Astrocyte (in vitro differentiated cells and primary cell): Measurements from ENCODE around the gene GCC1. TPM values are rescaled to one million over a fixed set of nuclear protein-coding genes. Genes with fewer than 3 reads are reported as not detected.

Experiments used
- DNase-seq: peaks from one replicate; pipeline ENCODE4 v3.0.0-alpha.2; 2010; ENCODE audit warnings: low read depth
- FAIRE-seq: peaks from 2 replicates; lab custom pipeline; 2011; peaks lifted over from hg19 to GRCh38; lab: Jason Lieb, UNC
- H2AFZ ChIP-seq: 2 replicates; pipeline ENCODE4 v1.6.0; 2012; ENCODE audit warnings: low read depth, low read length, inconsistent platforms
- H3K27ac ChIP-seq: 2 replicates; pipeline ENCODE4 v1.5.1; 2011; ENCODE audit warnings: low read depth, low read length, inconsistent platforms
- H3K27me3 ChIP-seq: 2 replicates; pipeline ENCODE4 v1.6.0; 2011; ENCODE audit warnings: low read length, inconsistent platforms; ENCODE audit not compliant: insufficient read depth
- H3K36me3 ChIP-seq: 2 replicates; pipeline ENCODE4 v1.5.1; 2011; ENCODE audit warnings: low read length, inconsistent platforms; ENCODE audit not compliant: insufficient read depth
- H3K4me1 ChIP-seq: 2 replicates; pipeline ENCODE4 v1.5.1; 2011; ENCODE audit warnings: low read length, inconsistent platforms; ENCODE audit not compliant: insufficient read depth
- H3K4me2 ChIP-seq: 2 replicates; pipeline ENCODE4 v1.6.0; 2012; ENCODE audit warnings: low read length, inconsistent platforms
- H3K4me3 ChIP-seq: 2 replicates; pipeline ENCODE4 v1.5.1; 2011; ENCODE audit warnings: low read depth, mild to moderate bottlenecking, low read length, inconsistent platforms; ENCODE audit not compliant: insufficient read depth
- H3K79me2 ChIP-seq: 2 replicates; pipeline ENCODE4 v1.6.0; 2012; ENCODE audit warnings: mild to moderate bottlenecking, low read length, inconsistent platforms; ENCODE audit not compliant: insufficient read depth
- H3K9ac ChIP-seq: 2 replicates; pipeline ENCODE4 v1.6.0; 2012; ENCODE audit warnings: mild to moderate bottlenecking, low read length, inconsistent platforms
- H3K9me3 ChIP-seq: 2 replicates; pipeline ENCODE4 v1.5.1; 2012; ENCODE audit warnings: low read depth, mild to moderate bottlenecking, low read length, inconsistent platforms; ENCODE audit not compliant: insufficient read depth
- H4K20me1 ChIP-seq: 2 replicates; pipeline ENCODE4 v1.6.0; 2012; ENCODE audit warnings: low read length, inconsistent platforms; ENCODE audit not compliant: insufficient read depth
- H3K27ac Mint-ChIP-seq: one replicate; pipeline ENCODE4 v1.8.0; 2021; ENCODE audit warnings: mild to moderate bottlenecking, mixed read lengths; ENCODE audit not compliant: unreplicated experiment
- H3K27me3 Mint-ChIP-seq: one replicate; pipeline ENCODE4 v1.8.0; 2021; ENCODE audit warnings: low read depth, mixed read lengths; ENCODE audit not compliant: unreplicated experiment
- H3K36me3 Mint-ChIP-seq: one replicate; pipeline ENCODE4 v1.8.0; 2021; ENCODE audit warnings: low read depth, mixed read lengths; ENCODE audit not compliant: unreplicated experiment
- H3K4me1 Mint-ChIP-seq: one replicate; pipeline ENCODE4 v1.8.0; 2021; ENCODE audit warnings: low read depth, mixed read lengths; ENCODE audit not compliant: unreplicated experiment
- H3K4me3 Mint-ChIP-seq: one replicate; pipeline ENCODE4 v1.8.0; 2021; ENCODE audit warnings: mild to moderate bottlenecking, moderate library complexity, mixed read lengths; ENCODE audit not compliant: unreplicated experiment
- H3K9me3 Mint-ChIP-seq: one replicate; pipeline ENCODE4 v1.8.0; 2021; ENCODE audit warnings: mild to moderate bottlenecking, mixed read lengths; ENCODE audit not compliant: unreplicated experiment
- CTCF ChIP-seq: IDR thresholded peaks from 2 replicates; pipeline ENCODE4 v1.5.1; 2011; ENCODE audit warnings: low read depth, mild to moderate bottlenecking, inconsistent platforms, low read length, moderate library complexity; ENCODE audit not compliant: insufficient read depth
- EZH2 ChIP-seq: IDR thresholded peaks from 2 replicates; pipeline ENCODE4 v1.6.1; 2012; ENCODE audit warnings: mild to moderate bottlenecking, low read length, inconsistent platforms; ENCODE audit not compliant: insufficient read depth
- total RNA-seq: library from RNA; stranded (reverse); gene quantifications from 2 replicates; pipeline ENCODE4 v1.2.1, GENCODE V29; 2021

Gene GCC1
- total RNA-seq, 1 donor from 2014 or later = 28.8 TPM

- H3K27ac Mint-ChIP-seq = no peak overlapping the region
- no peak for FAIRE-seq
Observed at GRCh38 chr7:127612263-127612662, 26.9 kb upstream of the GCC1 start.

GRCh38 chr7:127609297-127609696 lies 23.9 kb upstream of the GCC1 start:
- no peaks in the 10 kb centered on the region for H3K4me1 Mint-ChIP-seq
- H3K4me1 ChIP-seq = no peaks in the 10 kb centered on the region
- no peak overlapping the region for H3K27ac ChIP-seq
- H3K4me2 ChIP-seq = no peak overlapping the region
- no peaks in the 10 kb centered on the region for H3K27me3 ChIP-seq
- no peak overlapping the region for H3K4me3 ChIP-seq
- peaks cover 14% of the 10 kb centered on the region for H3K9me3 Mint-ChIP-seq
- H3K27ac Mint-ChIP-seq = no peak overlapping the region
- H3K9ac ChIP-seq = no peak overlapping the region
- no peak overlapping the region for H2AFZ ChIP-seq
- DNase-seq (no peak), FAIRE-seq (no peak)
- no peaks in the 10 kb centered on the region for H3K79me2 ChIP-seq
- H3K4me3 Mint-ChIP-seq = no peak overlapping the region
- TF ChIP-seq EZH2 (no peak), CTCF (no peak)
- H3K27me3 Mint-ChIP-seq = peaks cover 22% of the 10 kb centered on the region
- no peaks in the 10 kb centered on the region for H3K36me3 ChIP-seq
- no peaks in the 10 kb centered on the region for H3K9me3 ChIP-seq
- no peaks in the 10 kb centered on the region for H3K36me3 Mint-ChIP-seq
- H4K20me1 ChIP-seq = no peaks in the 10 kb centered on the region

More at GRCh38 chr7:127612263-127612662, 26.9 kb upstream of the GCC1 start:
- no peak for DNase-seq
- no peaks in the 10 kb centered on the region for H3K9me3 ChIP-seq
- no peak overlapping the region for H3K9ac ChIP-seq
- Mint-ChIP-seq H3K36me3 (no peaks in the 10 kb centered on the region), H3K27me3 (peaks cover 49% of the 10 kb centered on the region), H3K4me1 (no peaks in the 10 kb centered on the region), H3K4me3 (no peak overlapping the region), H3K9me3 (peaks cover 11% of the 10 kb centered on the region)
- no peaks in the 10 kb centered on the region for H4K20me1 ChIP-seq
- no peak overlapping the region for H3K27ac ChIP-seq
- peaks cover 20% of the 10 kb centered on the region for H3K27me3 ChIP-seq
- H3K36me3 ChIP-seq = no peaks in the 10 kb centered on the region
- TF ChIP-seq CTCF (no peak), EZH2 (no peak)
- H3K4me1 ChIP-seq = no peaks in the 10 kb centered on the region
- H2AFZ ChIP-seq = no peak overlapping the region
- H3K4me3 ChIP-seq = no peak overlapping the region
- no peaks in the 10 kb centered on the region for H3K79me2 ChIP-seq
- no peak overlapping the region for H3K4me2 ChIP-seq

- H4K20me1 ChIP-seq = no peaks in the 10 kb centered on the region
- FAIRE-seq (no peak), DNase-seq (no peak)
- peaks cover 13% of the 10 kb centered on the region for H3K9me3 Mint-ChIP-seq
- H3K4me3 Mint-ChIP-seq = no peak overlapping the region
- no peaks in the 10 kb centered on the region for H3K79me2 ChIP-seq
- no peak overlapping the region for H3K4me2 ChIP-seq
- H3K27ac Mint-ChIP-seq = no peak overlapping the region
- H3K4me1 Mint-ChIP-seq = no peaks in the 10 kb centered on the region
- no peaks in the 10 kb centered on the region for H3K27me3 ChIP-seq
- no peaks in the 10 kb centered on the region for H3K36me3 ChIP-seq
- H3K27me3 Mint-ChIP-seq = peaks cover 13% of the 10 kb centered on the region
- H2AFZ ChIP-seq = no peak overlapping the region
- H3K9me3 ChIP-seq = no peaks in the 10 kb centered on the region
- no peaks in the 10 kb centered on the region for H3K36me3 Mint-ChIP-seq
- H3K4me1 ChIP-seq = no peaks in the 10 kb centered on the region
- no peak overlapping the region for H3K4me3 ChIP-seq
- TF ChIP-seq CTCF = no peak
- TF ChIP-seq EZH2 = no peak
- H3K27ac ChIP-seq = no peak overlapping the region
- H3K9ac ChIP-seq = no peak overlapping the region
Observed at GRCh38 chr7:127608446-127608845, 23.1 kb upstream of the GCC1 start.
